ENCODE results near the gene VSIG2. TPM values are rescaled to one million over a fixed set of nuclear protein-coding genes. Genes with fewer than 3 reads are reported as not detected.

The VSIG2 gene
- total and polyA plus RNA-seq, 10 of the 15 experiments (the other 5 are each of a cell fraction or from before 2014, with no cell fraction given) = 0.13 to 0.31 (median 0.15) TPM; not detected in 5

- Histone ChIP-seq H3K9me3 (replicated peaks; ENCODE audit: control insufficient read depth, insufficient read depth, low read length) (no peaks in the 10 kb centered on the region), H3K4me1 (ENCODE audit: control insufficient read depth, insufficient read depth, low read length) (no peaks in the 10 kb centered on the region), H3K4me2 (ENCODE audit: control insufficient read depth, insufficient read depth) (no peak overlapping the region), H3K4me3 (no peak overlapping the region), H3K9ac (ENCODE audit: control insufficient read depth, insufficient read depth, low read length) (no peak overlapping the region), H3K27ac (ENCODE audit: control insufficient read depth, insufficient read depth) (no peak overlapping the region), H4K20me1 (ENCODE audit: control insufficient read depth, insufficient read depth) (no peaks in the 10 kb centered on the region), H2AFZ (ENCODE audit: control insufficient read depth, low read depth, low read length) (no peak overlapping the region), H3K27me3 (replicated peaks in 1 of 2; ENCODE audit: control insufficient read depth in 2 of 2, insufficient read depth in 2 of 2, low read length in 1 of 2) (no peaks in the 10 kb centered on the region), H3K36me3 (ENCODE audit: control insufficient read depth in 2 of 2, insufficient read depth in 2 of 2, low read length in 1 of 2) (no peaks in the 10 kb centered on the region; a peak in 1 of 4 replicates), H3K79me2 (ENCODE audit: control insufficient read depth, insufficient read depth, low read length) (no peaks in the 10 kb centered on the region; the same call in 1 of the 2 replicates)
- ChIA-PET POLR2A (interaction anchor here (0.8 to 1.6 kb wide), 2 partner anchors 13 to 26 kb away, joined by 3 read pairs; no protein-coding TSS in a partner anchor), SMC1A (ENCODE audit: uncharacterized antibody, unreplicated experiment) (interaction anchor here (0.8 to 1.8 kb wide), 7 partner anchors 8 to 108 kb away, joined by 3 to 5 read pairs (median 3); no protein-coding TSS in a partner anchor), RAD21 (ENCODE audit: unreplicated experiment) (interaction anchor here (1.2 kb wide), 1 partner anchor 36 kb away, joined by 3 read pairs; no protein-coding TSS in a partner anchor), CTCF (interaction anchor here (0.9 to 2.7 kb wide), 7 partner anchors 9 to 135 kb away, joined by 3 to 23 read pairs (median 6); no protein-coding TSS in a partner anchor)
- FAIRE-seq (no peak), DNase-seq (ENCODE audit: low read depth, low spot score) (no peak), ATAC-seq (no peak)
- TF ChIP-seq PAX5 (IDR thresholded peaks at IDR 0.05; ENCODE audit: borderline replicate concordance, low read depth, low read length) (no peak), ZBTB40 (IDR thresholded peaks at IDR 0.05; ENCODE audit: borderline replicate concordance) (no peak)
- WGBS (ENCODE audit: insufficient coverage, insufficient replicate concordance, low lambda C conversion rate, missing lambda C conversion rate) = 44% methylated on average over 1 of the region's 1 CpG
- no TSS peak for BruUV-seq (replicated peaks)
- intact Hi-C loops (cut with micrococcal nuclease; ENCODE audit: unreplicated experiment) (no loop called here), in situ Hi-C loops (cut with MboI) (no loop called here)
Measured at GRCh38 chr11:124779568-124779967, 27.5 kb upstream of the VSIG2 start.
